HepG2 (cell line): ENCODE measurements around the gene RGL3. TPM values are rescaled to one million over a fixed set of nuclear protein-coding genes. Genes with fewer than 3 reads are reported as not detected.

Experiments used
- AGO1 ChIP-seq: fragments of 200-400 bp; formaldehyde crosslinking; IDR thresholded peaks from 2 replicates; pipeline ENCODE4 v1.6.1; 2017; ENCODE audit warnings: mild to moderate bottlenecking, low read depth, low read length, moderate library complexity; ENCODE audit not compliant: poor library complexity, severe bottlenecking
- EP300 ChIP-seq, 3 experiments: sonication (generic) in 1 of 3; formaldehyde crosslinking in 1 of 3; IDR thresholded peaks; 2 replicates each; pipeline versions ENCODE4 v1.5.1 to v1.6.1; 2011 to 2020; ENCODE audit warnings: low read depth in 2 of 3, low read length in 2 of 3, borderline replicate concordance in 1 of 3, improper control_type of control experiment in 1 of 3, mild to moderate bottlenecking in 1 of 3, missing genetic modification reagents in 1 of 3, moderate library complexity in 1 of 3
- HCFC1 ChIP-seq: fragments of 150-350 bp; IDR thresholded peaks from 2 replicates; pipeline ENCODE4 v1.6.1; 2014; ENCODE audit warnings: low read depth, low read length
- HDAC1 ChIP-seq: sonication (generic); formaldehyde crosslinking; IDR thresholded peaks from 2 replicates; pipeline ENCODE4 v1.5.1; 2020; ENCODE audit warnings: mild to moderate bottlenecking, missing genetic modification reagents
- SIX1 ChIP-seq: sonication (generic); formaldehyde crosslinking; IDR thresholded peaks from 2 replicates; pipeline ENCODE4 v1.4.0; 2020; ENCODE audit warnings: missing genetic modification reagents, borderline replicate concordance
- SP5 ChIP-seq: IDR thresholded peaks from 2 replicates; pipeline ENCODE4 v1.6.1; 2016; ENCODE audit warnings: low read depth, borderline replicate concordance
- TRIM24 ChIP-seq: sonication (generic); formaldehyde crosslinking; IDR thresholded peaks from 2 replicates; pipeline ENCODE4 v1.8.0; 2022; ENCODE audit warnings: mild to moderate bottlenecking, missing genetic modification reagents
- ZFP41 ChIP-seq: sonication (generic); formaldehyde crosslinking; IDR thresholded peaks from 2 replicates; pipeline ENCODE4 v1.4.0; 2020; ENCODE audit warnings: mild to moderate bottlenecking, missing genetic modification reagents, borderline replicate concordance
- ZKSCAN8 ChIP-seq: IDR thresholded peaks from 2 replicates; pipeline ENCODE4 v1.6.1; 2016; ENCODE audit warnings: borderline replicate concordance, missing genetic modification reagents, missing compliant biosample characterization
- ZNF496 ChIP-seq: sonication (generic); formaldehyde crosslinking; IDR thresholded peaks from 2 replicates; pipeline ENCODE4 v1.8.1; 2023; ENCODE audit warnings: mild to moderate bottlenecking, moderate library complexity, missing genetic modification reagents; ENCODE audit not compliant: insufficient replicate concordance
- ZNF850 ChIP-seq: sonication (generic); formaldehyde crosslinking; conservative IDR thresholded peaks from 2 replicates; pipeline ENCODE4 v1.9.0; 2021; ENCODE audit warnings: mild to moderate bottlenecking, missing genetic modification reagents
- ZSCAN22 ChIP-seq: sonication (generic); formaldehyde crosslinking; IDR thresholded peaks from 2 replicates; pipeline ENCODE4 v1.4.0; 2020; ENCODE audit warnings: mild to moderate bottlenecking, missing genetic modification reagents
- polyA plus RNA-seq, 8 experiments: library from polyadenylated mRNA; depleted of rRNA in 3 of 8; stranded (reverse) in 7 of 8; unstranded in 1 of 8; fragments of >200 nt; fragmentation: Illumina TruSeq in 4 of 8; extraction: Trizol in 4 of 8; gene quantifications; 2 replicates each; pipeline versions ENCODE4 v1.2.1 to v1.2.3, GENCODE V29; 2011 to 2016; ENCODE audit warnings: low read depth in 4 of 8, missing spikeins in 1 of 8, mixed read lengths in 1 of 8; ENCODE audit not compliant: insufficient read depth in 1 of 8
- total RNA-seq, 5 experiments: library from RNA; depleted of rRNA; stranded (reverse); fragments of >200 nt; fragmentation: Illumina TruSeq; extraction: Trizol; gene quantifications; 2 replicates each; pipeline ENCODE4 v1.2.3, GENCODE V29; 2016; ENCODE audit warnings: low read depth in 1 of 5
- TF ChIP-seq, protein P1 (sequence below): sonication (generic); formaldehyde crosslinking; IDR thresholded peaks from 2 replicates; pipeline ENCODE4 v1.5.0; 2020; ENCODE audit warnings: mild to moderate bottlenecking, missing genetic modification reagents
- TF ChIP-seq, protein P2 (sequence below): sonication (generic); formaldehyde crosslinking; IDR thresholded peaks from 2 replicates; pipeline ENCODE4 v1.4.0; 2020; ENCODE audit warnings: missing genetic modification reagents
- TF ChIP-seq, protein P3 (sequence below): sonication (generic); formaldehyde crosslinking; IDR thresholded peaks from 2 replicates; pipeline ENCODE4 v1.4.0; 2020; ENCODE audit warnings: missing genetic modification reagents
- TF ChIP-seq, protein P4 (sequence below): sonication (generic); formaldehyde crosslinking; IDR thresholded peaks from 2 replicates; pipeline ENCODE4 v1.4.0; 2020; ENCODE audit warnings: missing genetic modification reagents

Gene RGL3
- total and polyA plus RNA-seq, 2 of the 13 experiments (the other 11 are each of a cell fraction or from before 2014, with no cell fraction given) = 4.2 to 7.6 TPM

DNA sequence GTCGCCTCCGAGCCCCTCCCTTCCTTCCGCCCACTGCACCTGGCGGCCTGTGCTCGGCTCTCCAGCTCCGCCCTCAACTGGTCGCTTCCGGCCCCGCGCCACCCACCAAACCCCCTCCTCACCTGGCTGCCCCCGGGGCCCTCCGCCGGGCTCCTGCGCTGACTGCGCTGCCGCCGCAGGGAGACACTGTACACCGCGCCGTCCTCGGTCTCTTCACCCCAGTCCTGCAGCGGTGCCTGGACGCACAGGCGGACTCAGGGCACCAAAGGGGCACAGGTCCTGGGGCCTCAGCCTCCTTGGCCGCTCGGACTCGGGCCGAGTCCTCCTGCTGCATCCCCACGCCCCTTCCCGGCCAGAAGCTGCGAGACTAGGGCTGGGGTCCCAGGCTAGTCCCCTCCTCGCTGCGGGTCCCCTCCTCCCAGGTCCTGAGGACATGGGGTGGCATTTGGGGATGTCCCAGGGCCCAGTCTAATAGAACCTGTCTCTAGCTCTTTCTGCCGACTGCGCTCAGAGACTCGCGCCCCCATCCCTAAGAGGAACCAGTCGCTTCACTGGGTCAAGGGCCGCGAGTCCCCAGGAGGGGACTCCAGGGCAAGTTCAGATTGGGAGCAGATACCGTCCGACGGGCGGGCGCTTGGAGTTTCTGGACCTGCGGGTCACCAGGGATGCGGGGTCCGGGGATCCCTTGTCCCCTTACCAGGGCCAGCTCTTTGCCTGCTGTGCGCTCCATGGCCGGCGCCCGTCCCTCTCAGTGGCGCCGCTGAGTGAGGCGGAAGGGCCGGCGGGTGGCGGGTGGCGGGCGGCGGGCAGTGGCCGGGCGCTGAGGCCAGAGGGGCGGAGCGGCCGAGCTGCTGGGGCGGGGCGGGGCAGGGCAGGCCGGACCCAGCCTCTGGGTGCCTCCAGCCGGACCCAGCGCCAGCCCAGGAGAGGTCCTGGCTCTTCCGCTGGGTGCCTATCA lies at the start of gene RGL3 (continued):
- TF ChIP-seq, protein P1, sequence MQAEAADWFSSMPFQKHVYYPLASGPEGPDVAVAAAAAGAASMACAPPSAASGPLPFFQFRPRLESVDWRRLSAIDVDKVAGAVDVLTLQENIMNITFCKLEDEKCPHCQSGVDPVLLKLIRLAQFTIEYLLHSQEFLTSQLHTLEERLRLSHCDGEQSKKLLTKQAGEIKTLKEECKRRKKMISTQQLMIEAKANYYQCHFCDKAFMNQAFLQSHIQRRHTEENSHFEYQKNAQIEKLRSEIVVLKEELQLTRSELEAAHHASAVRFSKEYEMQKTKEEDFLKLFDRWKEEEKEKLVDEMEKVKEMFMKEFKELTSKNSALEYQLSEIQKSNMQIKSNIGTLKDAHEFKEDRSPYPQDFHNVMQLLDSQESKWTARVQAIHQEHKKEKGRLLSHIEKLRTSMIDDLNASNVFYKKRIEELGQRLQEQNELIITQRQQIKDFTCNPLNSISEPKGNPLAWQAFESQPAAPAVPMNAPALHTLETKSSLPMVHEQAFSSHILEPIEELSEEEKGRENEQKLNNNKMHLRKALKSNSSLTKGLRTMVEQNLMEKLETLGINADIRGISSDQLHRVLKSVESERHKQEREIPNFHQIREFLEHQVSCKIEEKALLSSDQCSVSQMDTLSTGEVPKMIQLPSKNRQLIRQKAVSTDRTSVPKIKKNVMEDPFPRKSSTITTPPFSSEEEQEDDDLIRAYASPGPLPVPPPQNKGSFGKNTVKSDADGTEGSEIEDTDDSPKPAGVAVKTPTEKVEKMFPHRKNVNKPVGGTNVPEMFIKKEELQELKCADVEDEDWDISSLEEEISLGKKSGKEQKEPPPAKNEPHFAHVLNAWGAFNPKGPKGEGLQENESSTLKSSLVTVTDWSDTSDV = no peak
- TF ChIP-seq ZKSCAN8 (CRISPR knock-in tag) (no peak), HDAC1 (CRISPR knock-in tag) (peak; percentile 27; the same call in 1 of the 2 replicates), SIX1 (CRISPR knock-in tag) (no peak), TRIM24 (CRISPR knock-in tag) (no peak), HCFC1 (no peak), ZNF496 (CRISPR knock-in tag) (no peak), EP300 (IDR thresholded peaks at IDR 0.05; ENCODE audit: low read depth in 2 of 2, low read length in 2 of 2) (no peak), EP300 (CRISPR knock-in tag; IDR thresholded peaks at IDR 0.05; ENCODE audit: borderline replicate concordance) (no peak), SP5 (0 out of 2 replicates have a peak, but pooled peaks have one; percentile 14), ZNF850 (no peak), ZFP41 (no peak), AGO1 (peak; percentile 58), ZSCAN22 (CRISPR knock-in tag) (no peak)
- TF ChIP-seq, protein P2, sequence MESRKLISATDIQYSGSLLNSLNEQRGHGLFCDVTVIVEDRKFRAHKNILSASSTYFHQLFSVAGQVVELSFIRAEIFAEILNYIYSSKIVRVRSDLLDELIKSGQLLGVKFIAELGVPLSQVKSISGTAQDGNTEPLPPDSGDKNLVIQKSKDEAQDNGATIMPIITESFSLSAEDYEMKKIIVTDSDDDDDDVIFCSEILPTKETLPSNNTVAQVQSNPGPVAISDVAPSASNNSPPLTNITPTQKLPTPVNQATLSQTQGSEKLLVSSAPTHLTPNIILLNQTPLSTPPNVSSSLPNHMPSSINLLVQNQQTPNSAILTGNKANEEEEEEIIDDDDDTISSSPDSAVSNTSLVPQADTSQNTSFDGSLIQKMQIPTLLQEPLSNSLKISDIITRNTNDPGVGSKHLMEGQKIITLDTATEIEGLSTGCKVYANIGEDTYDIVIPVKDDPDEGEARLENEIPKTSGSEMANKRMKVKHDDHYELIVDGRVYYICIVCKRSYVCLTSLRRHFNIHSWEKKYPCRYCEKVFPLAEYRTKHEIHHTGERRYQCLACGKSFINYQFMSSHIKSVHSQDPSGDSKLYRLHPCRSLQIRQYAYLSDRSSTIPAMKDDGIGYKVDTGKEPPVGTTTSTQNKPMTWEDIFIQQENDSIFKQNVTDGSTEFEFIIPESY (CRISPR knock-in tag) = no peak
- TF ChIP-seq, protein P3, sequence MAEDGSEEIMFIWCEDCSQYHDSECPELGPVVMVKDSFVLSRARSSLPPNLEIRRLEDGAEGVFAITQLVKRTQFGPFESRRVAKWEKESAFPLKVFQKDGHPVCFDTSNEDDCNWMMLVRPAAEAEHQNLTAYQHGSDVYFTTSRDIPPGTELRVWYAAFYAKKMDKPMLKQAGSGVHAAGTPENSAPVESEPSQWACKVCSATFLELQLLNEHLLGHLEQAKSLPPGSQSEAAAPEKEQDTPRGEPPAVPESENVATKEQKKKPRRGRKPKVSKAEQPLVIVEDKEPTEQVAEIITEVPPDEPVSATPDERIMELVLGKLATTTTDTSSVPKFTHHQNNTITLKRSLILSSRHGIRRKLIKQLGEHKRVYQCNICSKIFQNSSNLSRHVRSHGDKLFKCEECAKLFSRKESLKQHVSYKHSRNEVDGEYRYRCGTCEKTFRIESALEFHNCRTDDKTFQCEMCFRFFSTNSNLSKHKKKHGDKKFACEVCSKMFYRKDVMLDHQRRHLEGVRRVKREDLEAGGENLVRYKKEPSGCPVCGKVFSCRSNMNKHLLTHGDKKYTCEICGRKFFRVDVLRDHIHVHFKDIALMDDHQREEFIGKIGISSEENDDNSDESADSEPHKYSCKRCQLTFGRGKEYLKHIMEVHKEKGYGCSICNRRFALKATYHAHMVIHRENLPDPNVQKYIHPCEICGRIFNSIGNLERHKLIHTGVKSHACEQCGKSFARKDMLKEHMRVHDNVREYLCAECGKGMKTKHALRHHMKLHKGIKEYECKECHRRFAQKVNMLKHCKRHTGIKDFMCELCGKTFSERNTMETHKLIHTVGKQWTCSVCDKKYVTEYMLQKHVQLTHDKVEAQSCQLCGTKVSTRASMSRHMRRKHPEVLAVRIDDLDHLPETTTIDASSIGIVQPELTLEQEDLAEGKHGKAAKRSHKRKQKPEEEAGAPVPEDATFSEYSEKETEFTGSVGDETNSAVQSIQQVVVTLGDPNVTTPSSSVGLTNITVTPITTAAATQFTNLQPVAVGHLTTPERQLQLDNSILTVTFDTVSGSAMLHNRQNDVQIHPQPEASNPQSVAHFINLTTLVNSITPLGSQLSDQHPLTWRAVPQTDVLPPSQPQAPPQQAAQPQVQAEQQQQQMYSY (CRISPR knock-in tag) = no peak
- TF ChIP-seq, protein P4, sequence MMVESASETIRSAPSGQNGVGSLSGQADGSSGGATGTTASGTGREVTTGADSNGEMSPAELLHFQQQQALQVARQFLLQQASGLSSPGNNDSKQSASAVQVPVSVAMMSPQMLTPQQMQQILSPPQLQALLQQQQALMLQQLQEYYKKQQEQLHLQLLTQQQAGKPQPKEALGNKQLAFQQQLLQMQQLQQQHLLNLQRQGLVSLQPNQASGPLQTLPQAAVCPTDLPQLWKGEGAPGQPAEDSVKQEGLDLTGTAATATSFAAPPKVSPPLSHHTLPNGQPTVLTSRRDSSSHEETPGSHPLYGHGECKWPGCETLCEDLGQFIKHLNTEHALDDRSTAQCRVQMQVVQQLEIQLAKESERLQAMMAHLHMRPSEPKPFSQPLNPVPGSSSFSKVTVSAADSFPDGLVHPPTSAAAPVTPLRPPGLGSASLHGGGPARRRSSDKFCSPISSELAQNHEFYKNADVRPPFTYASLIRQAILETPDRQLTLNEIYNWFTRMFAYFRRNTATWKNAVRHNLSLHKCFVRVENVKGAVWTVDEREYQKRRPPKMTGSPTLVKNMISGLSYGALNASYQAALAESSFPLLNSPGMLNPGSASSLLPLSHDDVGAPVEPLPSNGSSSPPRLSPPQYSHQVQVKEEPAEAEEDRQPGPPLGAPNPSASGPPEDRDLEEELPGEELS (CRISPR knock-in tag) = no peak
